Stimulated activated CD4-positive, alpha-beta T cell treated with anti-CD3 and anti-CD28 coated beads, Interleukin-15, amount 100 ng/mL, for 24 hours (primary cell): ENCODE data around the gene USP22.

ENCODE experiments used
- DNase-seq: peaks from one replicate; pipeline ENCODE4 v3.0.0-alpha.2; 2020

Gene USP22

GRCh38 chr17:20999044-20999573 is 43.7 kb downstream of the USP22 start:
- DNase-seq = no peak

DNA sequence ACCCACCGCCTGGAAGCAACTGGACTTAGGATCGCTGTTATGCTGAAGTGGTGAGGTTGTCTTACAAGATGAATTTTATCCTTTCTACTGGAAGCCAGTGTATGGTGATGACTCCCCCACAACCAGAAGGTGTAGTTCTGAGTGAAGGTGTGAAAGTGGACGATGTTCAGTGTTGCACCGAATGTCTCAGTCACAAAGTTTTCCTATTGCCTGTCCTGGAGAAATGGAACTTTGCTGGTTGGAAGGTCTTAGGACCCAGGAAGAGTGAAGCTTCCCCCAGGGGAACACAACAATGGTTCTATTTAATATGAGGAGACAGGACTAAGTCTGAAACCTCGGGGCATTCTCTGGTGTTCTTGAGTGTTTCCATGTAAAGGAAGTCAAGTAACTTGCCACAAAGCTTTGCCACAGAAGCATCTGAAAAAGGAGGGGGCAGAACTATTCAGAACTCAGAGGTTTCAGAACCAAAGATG is 44.2 kb downstream of the USP22 start:
- no peak for DNase-seq

DNA sequence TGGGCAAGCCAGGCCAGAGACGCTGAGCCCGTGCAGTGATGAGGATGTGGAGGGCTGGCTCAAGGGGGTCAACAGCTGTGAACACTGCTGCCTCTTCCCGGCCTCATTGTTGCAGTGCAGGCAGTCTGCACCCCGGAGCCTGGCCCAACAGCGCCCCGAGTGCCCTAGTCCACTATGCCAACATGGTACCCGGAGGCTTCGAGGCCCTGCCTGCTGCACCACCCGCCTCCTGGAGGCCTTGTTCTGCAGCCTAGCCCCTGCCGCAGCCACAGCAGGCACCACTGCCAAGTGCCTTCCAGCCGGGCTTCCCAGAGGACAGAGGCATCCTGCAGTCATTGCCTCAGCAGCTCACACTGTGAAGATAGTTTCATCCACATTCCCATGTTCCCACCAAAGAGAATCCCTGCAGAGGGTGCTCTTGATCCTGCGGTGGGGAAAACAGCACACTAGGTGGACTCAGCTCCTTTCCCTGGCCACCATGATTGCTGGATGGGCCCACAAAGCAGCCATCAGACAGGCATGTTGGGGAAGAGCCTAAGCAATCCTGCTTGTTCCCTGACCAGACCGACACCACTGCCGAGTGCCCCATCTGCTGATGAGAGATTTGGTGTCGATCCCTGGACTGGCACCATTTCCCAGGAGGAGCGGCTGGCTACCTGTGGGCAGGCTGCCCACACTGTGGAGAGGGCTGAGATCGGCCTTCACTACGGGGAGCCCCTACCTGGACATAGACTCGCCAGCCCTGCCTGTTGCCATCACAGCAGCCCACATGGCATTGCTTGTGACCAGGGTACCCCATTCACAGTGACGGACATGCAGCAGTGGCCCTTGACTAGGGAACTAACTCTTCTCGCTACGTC is 44.9 kb downstream of the USP22 start:
- no peak for DNase-seq

GRCh38 chr17:20996724-20997615 is 45.8 kb downstream of the USP22 start:
- no peak for DNase-seq

DNA sequence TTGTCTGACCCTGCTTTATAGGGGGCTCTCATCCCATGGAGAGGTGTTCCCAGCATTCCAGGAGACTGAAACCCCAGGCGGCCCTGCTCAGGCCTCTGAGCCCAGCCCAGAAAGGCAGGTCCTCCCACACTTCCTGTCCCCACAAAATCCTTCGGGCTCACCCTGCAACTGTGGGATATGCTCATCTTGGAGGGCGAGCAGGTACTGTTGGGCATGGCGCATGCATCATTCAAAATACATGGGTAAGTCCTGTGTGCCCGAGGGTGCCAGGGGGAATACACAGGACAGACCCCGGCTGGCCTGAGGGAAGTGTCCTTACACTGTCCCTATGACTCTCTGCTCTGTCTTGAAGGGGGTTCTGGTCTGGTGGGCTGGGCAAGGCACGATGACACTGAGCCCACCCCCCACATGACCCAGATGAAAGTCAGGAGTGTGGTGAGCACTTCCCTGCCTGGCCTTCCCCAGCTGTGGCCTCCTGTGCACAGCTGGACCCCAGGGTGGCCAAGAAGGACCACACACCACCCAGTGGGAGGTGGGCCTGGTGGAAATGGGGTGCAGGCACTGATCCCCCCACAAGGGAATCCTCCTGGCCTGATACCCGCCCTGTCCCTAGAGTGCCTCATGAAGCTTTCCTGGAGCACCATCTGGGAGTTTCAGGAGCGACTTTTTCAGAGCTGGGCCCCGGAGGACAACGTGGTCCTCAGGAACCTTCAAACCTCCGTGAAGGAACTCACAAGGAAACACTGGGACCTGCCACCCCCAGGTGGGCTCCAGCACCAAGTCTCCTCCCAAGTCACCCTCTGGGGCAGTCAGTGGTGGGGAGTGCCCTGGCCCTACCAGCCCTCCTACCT is 46.7 kb downstream of the USP22 start:
- DNase-seq = no peak

DNA sequence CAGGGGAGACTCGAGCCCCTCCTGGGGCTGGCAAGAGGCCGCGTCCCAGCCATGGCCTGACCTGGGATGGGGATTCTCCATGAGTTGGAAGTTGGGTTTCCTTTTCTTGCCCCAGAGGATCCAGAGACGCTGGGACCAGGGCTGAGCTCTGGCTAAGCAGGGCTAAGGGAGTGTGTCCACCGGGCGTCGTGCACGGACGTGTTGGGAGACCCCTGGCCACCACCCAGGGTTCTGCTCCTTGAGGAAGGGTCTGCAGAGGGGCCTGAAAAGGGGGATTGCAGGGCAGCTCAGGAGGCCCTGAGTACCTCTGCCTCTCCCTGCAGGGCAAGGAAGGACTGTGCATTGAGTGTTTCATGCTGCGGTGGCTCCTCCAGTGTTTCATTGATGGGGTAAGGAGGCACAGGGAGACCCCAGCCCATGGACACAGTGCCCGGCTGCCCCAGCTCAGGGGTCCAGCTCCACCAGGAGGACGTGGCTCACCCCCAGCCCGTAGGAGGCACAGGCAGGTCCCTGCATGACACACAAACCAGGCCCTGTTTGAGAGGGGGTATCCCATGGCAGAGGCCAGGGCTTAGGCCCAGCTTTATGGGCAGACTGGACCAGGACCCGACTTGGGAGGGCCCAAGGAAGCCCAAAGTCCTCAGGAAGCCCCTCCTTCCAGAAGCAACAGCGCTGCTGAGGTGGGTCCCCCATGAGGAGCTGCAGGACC is 47.5 kb downstream of the USP22 start:
- no peak for DNase-seq

DNA sequence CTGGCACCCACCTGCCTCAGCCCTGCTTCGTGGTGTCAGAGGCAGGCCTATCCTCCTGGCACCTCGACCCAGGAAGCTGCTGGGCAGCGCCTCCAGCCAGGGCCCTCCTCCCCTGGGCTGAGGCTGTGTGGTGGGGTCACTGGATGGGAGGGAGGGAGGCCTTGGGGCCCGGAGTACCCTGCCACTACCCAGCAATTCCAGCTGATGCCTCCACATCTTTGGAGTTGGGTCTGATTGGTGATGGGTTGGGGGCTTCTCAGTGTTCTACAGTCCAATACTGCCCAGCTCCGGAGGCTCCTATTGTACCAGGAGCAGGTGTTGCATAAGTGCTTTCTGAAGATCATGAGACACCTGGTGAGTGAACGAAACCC is 48.0 kb downstream of the USP22 start:
- no peak for DNase-seq

- no peak for DNase-seq
Measured at GRCh38 chr17:20993863-20994778, 48.7 kb downstream of the USP22 start.

GRCh38 chr17:20992987-20993862 is 49.6 kb downstream of the USP22 start:
- DNase-seq = peak; percentile 71

- DNase-seq = no peak
Measured at GRCh38 chr17:20992416-20992815, 50.4 kb downstream of the USP22 start.

DNA sequence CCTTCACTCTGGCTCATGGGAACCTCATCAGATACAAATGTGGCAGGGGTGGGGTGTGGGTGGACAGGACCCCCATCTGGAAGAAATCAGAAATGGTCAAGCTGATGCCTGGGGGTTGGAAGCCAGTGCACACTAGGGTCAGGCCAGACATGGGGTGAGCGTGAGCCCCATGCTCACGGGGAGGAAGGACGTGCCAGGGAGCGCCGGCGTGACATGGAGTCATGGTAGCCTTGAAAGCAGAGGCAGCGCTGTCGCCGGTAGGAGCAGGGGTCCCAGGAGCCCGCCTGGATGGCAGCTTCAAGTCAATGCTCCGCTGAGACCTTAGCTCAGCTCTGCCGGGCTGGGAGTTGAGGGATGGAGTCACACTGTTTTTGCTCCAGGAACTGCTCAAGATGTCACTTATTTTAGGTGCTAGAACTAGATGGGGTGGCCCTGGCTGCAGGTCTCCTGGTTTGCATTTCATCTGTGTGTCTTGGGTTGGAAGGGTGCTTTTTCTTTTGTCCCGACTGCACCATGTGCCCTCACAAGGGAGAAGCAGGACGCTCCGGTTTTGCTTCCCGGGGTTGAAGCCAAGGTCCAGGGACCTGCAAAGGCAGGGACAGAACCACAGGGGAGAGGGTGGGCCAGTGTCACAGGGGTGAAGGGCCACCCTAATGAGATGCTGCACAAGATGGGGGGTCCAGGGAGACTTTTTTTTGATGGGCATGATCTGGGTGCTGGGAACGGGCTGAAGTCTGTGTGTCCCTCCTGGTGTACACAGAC is 51.4 kb downstream of the USP22 start:
- DNase-seq = no peak

DNA sequence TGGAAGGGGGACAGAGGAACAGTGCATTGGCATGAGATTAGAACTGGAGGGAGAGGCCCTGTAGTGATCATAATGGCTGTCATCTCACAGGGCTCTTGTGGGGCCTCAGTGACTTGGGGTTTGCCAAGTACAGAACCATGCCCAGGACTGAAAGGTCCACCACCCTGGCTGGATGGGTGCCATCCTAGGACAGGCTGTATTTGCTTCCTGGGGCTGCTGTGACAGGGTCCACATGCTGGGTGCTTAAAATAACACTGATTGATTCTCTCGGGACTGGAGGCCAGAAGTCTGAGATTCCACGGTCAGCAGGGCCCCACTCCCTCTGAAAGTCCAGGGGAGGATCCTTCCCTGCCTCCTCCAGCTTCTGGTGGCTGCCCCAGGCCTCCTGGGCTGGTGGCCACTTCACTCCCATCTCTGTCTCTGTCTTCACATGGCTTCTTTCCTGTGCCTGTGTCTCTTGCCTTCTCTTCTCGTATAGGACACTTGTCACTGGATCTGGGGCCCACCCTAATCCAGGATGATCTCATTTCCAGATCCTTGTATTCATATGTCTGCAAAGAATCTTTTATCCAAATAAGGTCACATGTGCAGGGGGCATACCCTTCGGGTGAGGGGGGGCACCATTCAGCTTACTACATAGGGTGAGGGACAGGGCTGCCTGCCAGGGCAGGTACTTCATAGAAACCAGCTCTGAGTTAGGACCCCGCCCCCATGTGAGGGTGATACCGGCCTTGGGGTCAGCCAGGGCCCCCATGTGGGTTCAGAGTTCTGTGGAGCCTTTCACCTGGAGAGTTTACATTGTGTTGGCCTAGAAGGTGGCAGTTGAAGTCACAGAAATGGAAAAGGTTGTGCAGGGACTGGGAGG is 52.6 kb downstream of the USP22 start:
- no peak for DNase-seq

DNA sequence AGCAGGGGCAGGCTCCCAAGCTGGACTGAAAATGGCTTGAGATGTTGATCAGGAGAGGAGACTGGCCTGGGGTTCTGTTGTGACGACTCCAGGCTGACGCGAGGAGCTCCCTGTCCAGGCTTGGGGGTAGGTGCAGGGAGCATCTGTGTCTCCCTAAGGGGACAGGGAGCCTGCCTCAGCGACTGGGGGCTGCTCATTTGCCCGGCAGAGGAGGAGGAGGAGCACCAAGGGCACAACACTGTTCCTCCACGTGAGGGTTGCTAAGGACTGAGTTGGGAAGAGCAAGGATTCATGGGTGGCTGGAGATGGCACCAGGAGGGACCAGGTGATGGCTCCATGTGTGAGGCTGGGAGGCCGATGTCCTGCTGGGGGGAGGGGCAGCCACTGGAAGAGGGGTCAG is 53.3 kb downstream of the USP22 start:
- no peak for DNase-seq

DNA sequence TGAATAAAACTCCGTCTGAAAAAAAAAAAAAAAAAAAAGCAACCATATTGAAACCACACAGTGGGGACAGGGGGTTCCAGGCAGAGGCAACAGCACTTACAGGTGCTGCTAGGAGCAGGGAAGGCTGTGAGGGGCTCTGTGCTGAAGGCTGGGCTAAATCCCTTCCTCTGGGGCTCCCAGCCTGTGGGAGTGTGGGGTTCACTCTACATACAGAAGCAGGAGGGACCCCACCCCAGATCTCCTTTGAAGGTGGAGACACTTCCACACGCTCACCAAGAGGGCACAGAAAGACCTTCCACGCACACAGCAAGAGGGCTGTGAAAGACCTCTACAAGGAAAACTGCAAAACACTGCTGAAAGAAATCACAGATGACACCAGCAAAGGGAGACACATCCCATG is 53.9 kb downstream of the USP22 start:
- no peak for DNase-seq

DNA sequence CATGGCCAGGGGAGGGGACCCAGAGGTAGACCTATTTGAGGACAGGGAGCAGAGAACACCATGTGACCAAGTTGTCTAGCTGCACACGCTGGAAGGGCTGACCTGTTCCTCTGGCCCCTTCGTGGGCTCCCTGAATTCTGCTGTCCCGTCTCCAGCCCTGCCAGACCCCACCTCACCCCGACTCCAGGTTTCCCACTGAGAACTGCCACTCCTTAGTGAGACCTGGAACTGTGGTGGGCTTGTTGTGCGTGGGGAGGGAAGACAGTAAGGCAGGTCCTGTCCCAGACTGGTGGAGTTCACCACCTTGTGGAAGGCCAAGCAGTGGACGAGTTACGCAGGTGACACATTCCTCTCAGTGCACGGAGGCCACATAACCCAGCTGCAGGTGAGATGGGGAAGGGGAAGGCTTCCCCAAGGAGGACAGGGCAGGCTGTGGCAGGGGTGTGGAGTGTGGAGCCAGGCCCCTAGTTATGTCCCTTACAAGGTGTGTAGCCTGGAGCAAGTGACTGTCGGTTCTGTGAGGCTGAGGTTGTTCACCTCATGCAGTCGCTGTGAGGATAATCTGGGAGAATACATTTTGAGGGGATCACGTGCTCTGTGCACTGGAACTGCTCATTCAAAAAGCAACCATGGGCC is 54.7 kb downstream of the USP22 start:
- DNase-seq = no peak

- DNase-seq = no peak
Measured at GRCh38 chr17:20987511-20987910, 55.3 kb downstream of the USP22 start.

DNA sequence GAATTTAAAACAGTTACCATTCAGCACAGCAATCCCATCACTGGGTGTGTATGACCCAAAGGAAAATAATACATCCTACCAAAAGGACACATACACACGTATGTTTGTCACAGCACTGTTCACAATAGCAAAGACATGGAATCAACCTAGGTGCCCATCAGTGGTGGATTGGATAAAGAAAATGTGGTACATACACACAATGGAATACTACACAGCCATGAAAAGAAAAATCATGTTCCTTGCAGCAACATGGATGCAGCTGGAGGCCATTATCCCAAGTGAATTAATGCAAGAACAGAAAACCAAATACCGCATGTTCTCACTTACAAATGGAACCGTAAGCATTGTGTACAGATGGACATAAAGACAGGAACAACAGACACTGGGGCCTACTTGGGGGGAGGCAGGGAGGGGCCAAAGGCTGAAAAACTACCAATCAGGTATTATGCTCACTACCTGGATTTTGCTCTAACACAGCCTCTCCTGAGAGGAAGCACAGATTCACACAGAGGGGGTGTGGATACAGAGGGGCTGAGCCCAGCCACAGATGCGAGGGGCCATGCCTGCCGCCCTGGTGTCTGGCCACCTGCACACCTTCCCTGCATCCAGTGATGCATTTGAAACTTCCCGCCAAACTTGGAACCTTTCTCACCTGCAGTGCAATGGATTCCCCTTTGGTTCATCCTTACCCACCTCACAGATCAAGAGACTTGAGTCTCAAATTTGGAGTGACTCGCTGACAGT is 55.9 kb downstream of the USP22 start:
- no peak for DNase-seq
